Panc1 (cell line): ENCODE results near the gene STC2. TPM values are rescaled to one million over a fixed set of nuclear protein-coding genes. Genes with fewer than 3 reads are reported as not detected.

Experiments used
- ATAC-seq: fragments of 200-7000 bp; cut with Tn5 transposase; 2 replicates; pipeline ENCODE4 v1.9.1; 2020; ENCODE audit warnings: mild to moderate bottlenecking, moderate library complexity
- BruUV-seq: library from RNA; stranded (reverse); fragments of 400-500 nt; replicated peaks from 2 replicates; lab custom pipeline; 2021; lab: Mats Ljungman, UMichigan
- CTCF ChIA-PET: fragments of 300-600 bp; sonication (Branson Sonifier 250); formaldehyde crosslinking; loops from one replicate; lab custom pipeline; 2022; ENCODE audit warnings: antibody characterized with exemption; lab: Charles Lee
- POLR2A ChIA-PET: fragments of 300-600 bp; sonication (Branson Sonifier 250); formaldehyde crosslinking; loops from one replicate; lab custom pipeline; 2022; ENCODE audit warnings: antibody characterized with exemption; lab: Charles Lee
- DNase-seq: peaks from one replicate; pipeline ENCODE4 v3.0.0-alpha.2; 2010; ENCODE audit warnings: low read depth, low spot score
- H3K27ac ChIP-seq: 2 replicates; pipeline ENCODE4 v1.5.1; 2011; ENCODE audit warnings: mild to moderate bottlenecking, low read length, inconsistent platforms
- H3K27me3 ChIP-seq: fragments of 200-500 bp; sonication (Bioruptor generic); 2 replicates; pipeline ENCODE4 v1.6.0; 2014; ENCODE audit warnings: low read length, inconsistent platforms; ENCODE audit not compliant: control insufficient read depth, insufficient read depth
- H3K36me3 ChIP-seq: fragments of 200-500 bp; sonication (Bioruptor generic); 2 replicates; pipeline ENCODE4 v1.5.1; 2014; ENCODE audit warnings: inconsistent platforms, mild to moderate bottlenecking, low read length, moderate library complexity; ENCODE audit not compliant: control insufficient read depth, insufficient read depth
- H3K4me1 ChIP-seq: 2 replicates; pipeline ENCODE4 v1.5.1; 2011; ENCODE audit warnings: inconsistent platforms, mild to moderate bottlenecking, low read length, moderate library complexity; ENCODE audit not compliant: control insufficient read depth, insufficient read depth
- H3K4me3 ChIP-seq, 2 experiments: 2 replicates each; pipeline ENCODE4 v1.5.1; 2011 to 2012; ENCODE audit warnings: low read depth in 2 of 2, low read length in 2 of 2, mild to moderate bottlenecking in 2 of 2, inconsistent platforms in 1 of 2, moderate library complexity in 1 of 2
- H3K9me3 ChIP-seq: fragments of 200-500 bp; sonication (Bioruptor generic); 2 replicates; pipeline ENCODE4 v1.5.1; 2014; ENCODE audit warnings: low read depth, mild to moderate bottlenecking, inconsistent platforms, low read length, moderate library complexity; ENCODE audit not compliant: control insufficient read depth, insufficient read depth
- POLR2AphosphoS5 ChIP-seq: IDR thresholded peaks from 2 replicates; pipeline ENCODE4 v1.6.1; 2012; ENCODE audit warnings: mild to moderate bottlenecking, low read depth, low read length, moderate library complexity
- SIN3A ChIP-seq: IDR thresholded peaks from 2 replicates; pipeline ENCODE4 v1.6.1; 2012; ENCODE audit warnings: low read depth, mild to moderate bottlenecking, low read length, moderate library complexity, borderline replicate concordance; ENCODE audit not compliant: insufficient read depth
- TCF7L2 ChIP-seq: IDR thresholded peaks from 2 replicates; pipeline ENCODE4 v1.6.1; 2011; ENCODE audit warnings: mild to moderate bottlenecking, low read depth, low read length, inconsistent platforms
- in situ Hi-C: cut with HindIII; loops from 2 replicates; pipeline ENCODE4 v1.10.0; 2016; ENCODE audit warnings: low sequenced_read_pairs, low pct_unique_long_range_greater_than_20kb
- intact Hi-C: fragments of 100-400 bp; cut with micrococcal nuclease; formaldehyde crosslinking; loops from one replicate; pipeline ENCODE4 v1.10.0; 2022; ENCODE audit not compliant: unreplicated experiment
- total RNA-seq: library from RNA; stranded (reverse); gene quantifications from one replicate; pipeline ENCODE4 v1.2.1, GENCODE V29; 2021; ENCODE audit not compliant: unreplicated experiment
- TF ChIP-seq, protein P1 (sequence below): fragments of 450-650 bp; IDR thresholded peaks from 2 replicates; pipeline ENCODE4 v1.5.1; 2017; ENCODE audit warnings: mild to moderate bottlenecking
- TF ChIP-seq, protein P2 (sequence below), 2 experiments: IDR thresholded peaks; 2 replicates each; pipeline ENCODE4 v1.6.1; 2011 to 2012; ENCODE audit warnings: low read depth in 2 of 2, control low read depth in 1 of 2, low read length in 1 of 2, mild to moderate bottlenecking in 1 of 2, moderate library complexity in 1 of 2; ENCODE audit not compliant: insufficient read depth in 1 of 2

STC2 gene
- total RNA-seq, 1 experiment from 2014 or later, result 32.2 TPM

DNA sequence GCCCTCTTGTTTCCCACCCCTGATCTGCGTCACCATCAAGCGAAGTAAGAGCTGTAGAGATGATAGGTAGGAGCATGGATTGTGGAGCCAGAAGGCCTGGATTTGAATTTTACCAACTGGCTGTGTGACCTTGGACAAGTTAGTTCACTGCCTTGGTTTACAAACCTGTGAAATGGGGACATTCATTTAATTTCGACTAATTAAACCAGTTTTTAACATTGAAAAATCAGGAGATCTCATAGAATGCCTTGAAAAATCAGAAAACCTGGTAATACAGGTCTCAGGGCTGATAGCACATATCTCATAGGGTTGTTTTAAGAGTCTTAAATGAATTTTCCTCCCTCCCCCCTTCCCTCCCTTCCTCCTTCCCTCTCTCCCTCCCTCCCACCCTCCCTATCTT, 38.8 kb downstream of the STC2 start:
- Histone ChIP-seq H3K27me3 (no peaks in the 10 kb centered on the region), H3K9me3 (no peaks in the 10 kb centered on the region), H3K36me3 (no peaks in the 10 kb centered on the region), H3K27ac (no peak overlapping the region), H3K4me1 (no peaks in the 10 kb centered on the region; the same call in 1 of the 2 replicates), H3K4me3 (no peak overlapping the region)
- intact Hi-C loops, result no loop called here
- ChIA-PET POLR2A (no interaction called here), CTCF (interaction anchor here (0.6 kb wide), 1 partner anchor 45 kb away, joined by 8 read pairs; no protein-coding TSS in a partner anchor)
- ATAC-seq, result no peak
- TF ChIP-seq, protein P1, sequence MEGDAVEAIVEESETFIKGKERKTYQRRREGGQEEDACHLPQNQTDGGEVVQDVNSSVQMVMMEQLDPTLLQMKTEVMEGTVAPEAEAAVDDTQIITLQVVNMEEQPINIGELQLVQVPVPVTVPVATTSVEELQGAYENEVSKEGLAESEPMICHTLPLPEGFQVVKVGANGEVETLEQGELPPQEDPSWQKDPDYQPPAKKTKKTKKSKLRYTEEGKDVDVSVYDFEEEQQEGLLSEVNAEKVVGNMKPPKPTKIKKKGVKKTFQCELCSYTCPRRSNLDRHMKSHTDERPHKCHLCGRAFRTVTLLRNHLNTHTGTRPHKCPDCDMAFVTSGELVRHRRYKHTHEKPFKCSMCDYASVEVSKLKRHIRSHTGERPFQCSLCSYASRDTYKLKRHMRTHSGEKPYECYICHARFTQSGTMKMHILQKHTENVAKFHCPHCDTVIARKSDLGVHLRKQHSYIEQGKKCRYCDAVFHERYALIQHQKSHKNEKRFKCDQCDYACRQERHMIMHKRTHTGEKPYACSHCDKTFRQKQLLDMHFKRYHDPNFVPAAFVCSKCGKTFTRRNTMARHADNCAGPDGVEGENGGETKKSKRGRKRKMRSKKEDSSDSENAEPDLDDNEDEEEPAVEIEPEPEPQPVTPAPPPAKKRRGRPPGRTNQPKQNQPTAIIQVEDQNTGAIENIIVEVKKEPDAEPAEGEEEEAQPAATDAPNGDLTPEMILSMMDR, result no peak
- TF ChIP-seq TCF7L2, result no peak
- TF ChIP-seq POLR2AphosphoS5, result no peak
- TF ChIP-seq, protein P2, sequence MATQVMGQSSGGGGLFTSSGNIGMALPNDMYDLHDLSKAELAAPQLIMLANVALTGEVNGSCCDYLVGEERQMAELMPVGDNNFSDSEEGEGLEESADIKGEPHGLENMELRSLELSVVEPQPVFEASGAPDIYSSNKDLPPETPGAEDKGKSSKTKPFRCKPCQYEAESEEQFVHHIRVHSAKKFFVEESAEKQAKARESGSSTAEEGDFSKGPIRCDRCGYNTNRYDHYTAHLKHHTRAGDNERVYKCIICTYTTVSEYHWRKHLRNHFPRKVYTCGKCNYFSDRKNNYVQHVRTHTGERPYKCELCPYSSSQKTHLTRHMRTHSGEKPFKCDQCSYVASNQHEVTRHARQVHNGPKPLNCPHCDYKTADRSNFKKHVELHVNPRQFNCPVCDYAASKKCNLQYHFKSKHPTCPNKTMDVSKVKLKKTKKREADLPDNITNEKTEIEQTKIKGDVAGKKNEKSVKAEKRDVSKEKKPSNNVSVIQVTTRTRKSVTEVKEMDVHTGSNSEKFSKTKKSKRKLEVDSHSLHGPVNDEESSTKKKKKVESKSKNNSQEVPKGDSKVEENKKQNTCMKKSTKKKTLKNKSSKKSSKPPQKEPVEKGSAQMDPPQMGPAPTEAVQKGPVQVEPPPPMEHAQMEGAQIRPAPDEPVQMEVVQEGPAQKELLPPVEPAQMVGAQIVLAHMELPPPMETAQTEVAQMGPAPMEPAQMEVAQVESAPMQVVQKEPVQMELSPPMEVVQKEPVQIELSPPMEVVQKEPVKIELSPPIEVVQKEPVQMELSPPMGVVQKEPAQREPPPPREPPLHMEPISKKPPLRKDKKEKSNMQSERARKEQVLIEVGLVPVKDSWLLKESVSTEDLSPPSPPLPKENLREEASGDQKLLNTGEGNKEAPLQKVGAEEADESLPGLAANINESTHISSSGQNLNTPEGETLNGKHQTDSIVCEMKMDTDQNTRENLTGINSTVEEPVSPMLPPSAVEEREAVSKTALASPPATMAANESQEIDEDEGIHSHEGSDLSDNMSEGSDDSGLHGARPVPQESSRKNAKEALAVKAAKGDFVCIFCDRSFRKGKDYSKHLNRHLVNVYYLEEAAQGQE (IDR thresholded peaks at IDR 0.05; ENCODE audit: insufficient read depth in 1 of 2, low read depth in 2 of 2, low read length in 1 of 2), result no peak
- TF ChIP-seq SIN3A, result no peak
- in situ Hi-C loops, result no loop called here
- DNase-seq, result no peak
- no TSS peak for BruUV-seq

DNA sequence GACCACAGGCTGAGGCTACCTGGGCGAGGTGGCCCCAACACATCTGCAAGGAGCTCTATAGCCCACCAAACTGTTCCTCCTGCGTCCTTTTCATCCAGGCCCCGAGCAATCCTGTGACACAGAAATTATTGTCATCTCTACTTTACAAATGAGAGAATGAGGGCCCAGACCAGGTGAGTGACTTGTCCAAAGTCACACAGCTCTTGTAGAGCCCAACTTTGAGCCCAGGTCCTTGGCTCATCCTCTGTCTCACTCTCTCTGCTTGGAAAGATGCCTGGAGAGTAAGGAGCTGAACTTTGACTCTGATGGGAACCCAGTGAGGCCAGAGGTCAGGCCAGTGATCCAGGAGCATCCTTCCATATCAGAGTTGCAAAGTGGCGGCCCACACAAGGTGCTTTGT, 39.6 kb downstream of the STC2 start:
- H3K9me3 ChIP-seq, result no peaks in the 10 kb centered on the region
- in situ Hi-C loops, result no loop called here
- intact Hi-C loops, result no loop called here
- no TSS peak for BruUV-seq
- H3K4me1 ChIP-seq, result no peaks in the 10 kb centered on the region
- no peak overlapping the region for H3K27ac ChIP-seq
- no peaks in the 10 kb centered on the region for H3K36me3 ChIP-seq
- H3K4me3 ChIP-seq, result no peak overlapping the region
- POLR2A ChIA-PET, result no interaction called here
- DNase-seq (no peak), ATAC-seq (no peak)
- CTCF ChIA-PET, result interaction anchor here (0.6 to 0.7 kb wide), 2 partner anchors 43 to 45 kb away, joined by 3 to 8 read pairs; no protein-coding TSS in a partner anchor
- TF ChIP-seq, protein P1, result no peak
- H3K27me3 ChIP-seq, result no peaks in the 10 kb centered on the region
